DLD1 (cell line): ENCODE data around the gene LCAT.
"Not testable (repeated sequence)": the region's sequence is repeated elsewhere in the genome, so short reads cannot be mapped to it uniquely, and the experiment has no call there.

Experiments used
- in situ Hi-C: cut with HindIII; loops from 2 replicates; pipeline ENCODE4 v1.10.0; 2017; ENCODE audit warnings: low sequenced_read_pairs

LCAT gene

GRCh38 chr16:67943619-67944504 is at the start of gene LCAT:
TSS of gene LCAT (minus strand) at chr16:67944120. CDS start at chr16:67944101, 19 bp downstream.
- in situ Hi-C loops, result no loop called here

DNA sequence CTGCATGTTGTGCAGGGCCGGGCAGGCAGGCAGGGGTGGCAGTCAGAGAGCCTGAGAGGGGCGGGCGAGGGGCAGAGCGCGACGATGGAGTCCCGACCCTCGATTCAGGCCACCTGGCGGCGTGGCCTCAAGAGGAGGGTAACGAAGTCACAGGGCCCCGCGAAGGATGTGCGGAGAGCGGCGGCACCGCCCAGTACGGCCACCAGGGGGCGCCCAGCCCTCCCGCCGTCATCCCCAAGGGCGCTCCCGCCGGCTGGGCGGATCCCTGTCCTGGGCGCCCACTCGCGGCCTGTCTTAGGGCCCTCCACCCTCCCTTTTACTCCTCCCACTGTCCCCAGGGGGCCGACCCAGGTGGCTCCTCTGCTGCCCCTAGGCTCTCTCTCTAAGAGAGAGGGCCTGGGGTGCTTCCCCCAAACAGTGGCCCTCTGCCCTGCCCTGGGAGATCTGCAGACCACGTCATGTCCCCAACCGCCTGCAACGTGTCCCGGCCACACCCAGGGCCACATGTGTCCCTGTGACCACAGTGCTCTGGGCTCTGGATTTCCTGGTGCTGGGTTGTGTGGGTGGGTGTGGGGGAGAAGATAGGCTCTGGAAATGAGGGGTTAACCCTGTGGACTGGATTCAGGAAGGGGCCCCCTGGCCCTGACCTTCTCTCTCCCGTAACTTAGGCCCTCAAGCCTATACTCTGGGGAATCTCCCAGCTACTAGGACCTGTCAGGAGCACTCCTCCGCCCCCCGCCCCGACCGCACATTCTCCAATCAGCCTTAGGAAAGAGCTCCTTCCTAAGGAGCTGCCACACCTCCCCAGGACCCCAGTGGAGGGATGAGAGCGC is 49.5 kb upstream of the LCAT start:
- in situ Hi-C loops, result no loop called here

GRCh38 chr16:67992661-67993206 is 48.8 kb upstream of the LCAT start:
- in situ Hi-C loops, result no loop called here

DNA sequence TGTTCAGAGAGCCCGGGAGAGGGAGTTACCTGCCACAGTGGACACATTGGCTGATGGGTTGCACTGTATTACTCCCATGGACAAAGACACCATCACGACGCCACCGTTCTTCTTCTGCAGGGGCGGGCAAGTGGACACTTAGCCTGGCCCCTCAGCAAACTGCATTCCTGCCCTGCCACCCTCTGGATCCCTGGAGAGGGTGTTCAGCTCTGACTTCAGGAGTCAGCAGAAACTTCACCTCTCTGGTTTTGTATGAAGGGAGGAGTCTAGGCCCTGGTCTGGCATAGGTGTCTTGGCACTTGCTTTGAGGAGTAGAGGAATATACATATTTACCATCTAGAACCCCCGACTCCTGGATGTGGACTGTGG is 46.1 kb upstream of the LCAT start:
- in situ Hi-C loops, result no loop called here

GRCh38 chr16:67989322-67990017 is 45.5 kb upstream of the LCAT start:
- in situ Hi-C loops, result no loop called here

GRCh38 chr16:67988675-67989074 is 44.8 kb upstream of the LCAT start:
- in situ Hi-C loops, result no loop called here

DNA sequence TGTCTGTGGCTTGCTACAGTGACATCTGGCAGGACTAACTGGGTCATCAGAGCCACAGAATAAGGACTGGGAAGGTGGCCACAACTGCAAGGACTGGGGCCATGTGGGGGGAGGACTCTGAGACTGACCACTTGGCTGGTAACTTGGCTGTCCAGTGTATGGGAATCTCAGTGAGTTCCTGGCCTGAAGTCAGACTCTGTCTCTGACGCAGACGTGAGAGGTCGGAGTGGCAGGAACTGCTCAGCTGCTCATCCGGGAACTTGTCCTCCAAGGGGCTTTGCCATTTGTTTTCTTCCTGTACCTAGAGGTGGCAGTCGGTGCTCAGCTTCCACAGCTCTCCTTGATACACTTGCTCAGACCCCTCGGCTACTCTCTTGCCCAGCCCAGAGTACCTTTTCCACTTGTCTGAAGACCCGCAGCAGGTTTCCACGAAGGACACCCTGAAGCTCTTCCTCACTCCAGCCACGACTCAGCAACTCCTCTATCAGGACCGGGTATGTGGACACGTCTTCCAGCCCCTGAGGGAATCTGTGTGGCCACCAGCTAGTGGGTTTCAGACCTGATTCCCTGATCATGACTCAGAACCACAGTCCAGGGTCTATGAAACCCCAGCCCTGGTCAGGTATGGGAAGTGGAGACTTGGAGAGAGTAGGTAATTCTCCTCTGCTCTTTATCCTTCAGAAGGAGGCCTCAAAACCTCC is 43.7 kb upstream of the LCAT start:
- in situ Hi-C loops, result no loop called here

DNA sequence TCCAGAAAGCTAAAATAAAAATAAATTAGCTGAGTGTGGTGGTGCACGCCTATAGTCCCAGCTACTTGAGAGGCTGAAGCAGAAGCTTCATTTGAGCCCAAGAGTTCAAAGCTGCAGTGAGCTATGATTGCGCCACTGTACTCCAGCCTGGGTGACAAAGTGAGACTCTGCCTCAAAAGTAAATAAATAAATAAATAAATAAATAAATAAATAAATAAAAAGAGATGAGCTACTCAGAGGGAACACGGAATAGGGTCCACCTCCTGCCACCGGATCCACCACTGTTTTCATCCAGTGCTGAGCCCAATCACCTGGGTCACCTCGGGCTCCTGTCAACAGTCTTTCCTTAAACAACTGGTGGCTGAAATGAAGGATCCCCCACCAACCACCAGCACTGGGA is 43.0 kb upstream of the LCAT start:
- in situ Hi-C loops, result no loop called here

DNA sequence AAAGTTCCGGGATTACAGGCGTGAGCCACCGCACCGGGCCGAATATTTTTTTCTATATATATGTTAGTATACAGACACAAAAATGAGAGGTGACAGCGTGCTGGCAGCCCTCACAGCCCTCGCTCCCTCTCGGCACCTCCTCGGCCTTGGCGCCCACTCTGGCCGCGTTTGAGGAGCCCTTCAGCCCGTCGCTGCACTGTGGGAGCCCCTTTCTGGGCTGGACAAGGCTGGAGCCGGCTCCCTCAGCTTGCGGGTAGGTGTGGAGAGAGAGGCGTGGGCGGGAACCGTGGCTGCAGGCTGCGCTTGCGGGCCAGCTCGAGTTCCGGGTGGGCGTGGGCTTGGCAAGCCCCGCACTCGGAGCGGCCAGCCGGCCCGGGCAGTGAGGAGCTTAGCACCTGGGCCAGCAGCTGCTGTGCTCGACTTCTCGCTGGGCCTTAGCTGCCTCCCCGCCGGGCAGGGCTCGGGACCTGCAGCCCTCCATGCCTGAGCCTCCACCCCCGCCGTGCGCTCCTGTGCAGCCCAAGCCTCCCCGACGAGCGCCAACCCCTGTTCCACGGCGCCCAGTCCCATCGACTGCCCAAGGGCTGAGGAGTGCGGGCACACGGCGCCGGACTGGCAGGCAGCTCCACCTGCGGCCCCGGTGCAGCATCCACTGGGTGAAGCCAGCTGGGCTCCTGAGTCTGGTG is 38.2 kb upstream of the LCAT start:
- in situ Hi-C loops, result no loop called here

DNA sequence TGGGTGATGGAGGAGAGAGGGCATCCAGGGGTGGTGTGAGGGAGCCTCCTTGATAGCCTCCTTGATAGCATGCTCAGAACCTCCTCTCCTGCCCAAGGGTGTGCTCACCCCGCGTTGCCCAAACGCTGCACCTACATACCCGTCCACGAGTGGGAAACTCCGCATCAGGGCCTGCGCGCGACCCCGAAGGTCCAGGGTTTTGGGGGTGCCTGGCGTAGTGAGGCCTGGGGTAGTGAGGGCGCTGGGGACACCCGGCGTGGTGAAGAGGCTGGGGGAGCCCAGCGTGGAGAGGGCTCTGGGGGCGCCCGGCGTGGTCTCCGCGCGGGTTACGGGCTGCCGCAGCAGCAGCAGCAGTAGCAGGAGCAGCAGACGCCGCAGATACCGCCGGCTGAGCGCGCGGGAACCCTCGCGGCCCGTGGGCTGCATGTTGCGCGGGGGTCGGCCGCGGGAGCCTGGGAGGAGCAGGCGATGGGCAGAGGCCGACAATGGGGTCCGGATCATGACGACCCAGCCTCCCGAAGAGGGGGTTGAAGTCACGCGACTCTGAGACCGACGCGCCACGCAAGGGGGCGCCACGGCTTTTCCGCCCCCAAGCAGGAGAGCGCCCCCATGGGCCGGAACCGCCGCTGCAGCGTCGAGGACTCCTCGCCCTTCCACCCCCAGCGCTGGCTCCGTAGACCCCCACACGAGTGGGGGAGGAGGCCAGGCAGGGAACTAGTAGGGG is 36.2 kb upstream of the LCAT start, which contains the start of gene DPEP3:
Gene DPEP3, minus strand, starts transcription at position 545 of the 724 bp plus-strand sequence. Its CDS starts 119 bp downstream, at position 426.
- in situ Hi-C loops, result no loop called here

GRCh38 chr16:67977469-67978227 is 33.7 kb upstream of the LCAT start:
- in situ Hi-C loops, result no loop called here

GRCh38 chr16:67977005-67977404 is 33.1 kb upstream of the LCAT start:
- in situ Hi-C loops, result no loop called here

- in situ Hi-C loops, result no loop called here
Measured at GRCh38 chr16:67976205-67976604, 32.3 kb upstream of the LCAT start.

GRCh38 chr16:67975321-67976105 is 31.6 kb upstream of the LCAT start:
- in situ Hi-C loops, result no loop called here

GRCh38 chr16:67972285-67972684 is 28.4 kb upstream of the LCAT start:
- in situ Hi-C loops, result not testable (repeated sequence)

- in situ Hi-C loops, result no loop called here
Measured at GRCh38 chr16:67971111-67971510, 27.2 kb upstream of the LCAT start.

GRCh38 chr16:67969254-67970039 is 25.5 kb upstream of the LCAT start:
- in situ Hi-C loops, result no loop called here
